ENCODE measurements around the gene MYCBPAP.

DNA sequence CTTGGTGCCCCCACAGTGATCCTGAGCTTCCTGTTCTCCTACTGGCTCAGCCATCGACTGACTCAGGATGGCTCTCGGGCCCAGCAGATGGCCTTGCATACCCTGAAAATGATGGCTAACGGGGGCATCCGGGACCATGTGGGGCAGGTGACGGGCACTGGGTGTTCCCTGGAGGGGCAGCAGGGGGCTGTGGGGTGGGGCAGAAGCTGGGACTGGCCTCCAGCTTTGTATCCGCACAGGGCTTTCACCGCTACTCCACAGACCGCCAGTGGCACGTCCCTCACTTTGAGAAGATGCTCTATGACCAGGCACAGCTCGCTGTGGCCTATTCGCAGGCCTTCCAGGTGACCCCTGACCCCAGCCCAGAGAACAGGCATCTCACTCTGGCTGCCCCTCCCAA is 41.7 kb downstream of the MYCBPAP start:
- TF ChIP-seq, protein P1, sequence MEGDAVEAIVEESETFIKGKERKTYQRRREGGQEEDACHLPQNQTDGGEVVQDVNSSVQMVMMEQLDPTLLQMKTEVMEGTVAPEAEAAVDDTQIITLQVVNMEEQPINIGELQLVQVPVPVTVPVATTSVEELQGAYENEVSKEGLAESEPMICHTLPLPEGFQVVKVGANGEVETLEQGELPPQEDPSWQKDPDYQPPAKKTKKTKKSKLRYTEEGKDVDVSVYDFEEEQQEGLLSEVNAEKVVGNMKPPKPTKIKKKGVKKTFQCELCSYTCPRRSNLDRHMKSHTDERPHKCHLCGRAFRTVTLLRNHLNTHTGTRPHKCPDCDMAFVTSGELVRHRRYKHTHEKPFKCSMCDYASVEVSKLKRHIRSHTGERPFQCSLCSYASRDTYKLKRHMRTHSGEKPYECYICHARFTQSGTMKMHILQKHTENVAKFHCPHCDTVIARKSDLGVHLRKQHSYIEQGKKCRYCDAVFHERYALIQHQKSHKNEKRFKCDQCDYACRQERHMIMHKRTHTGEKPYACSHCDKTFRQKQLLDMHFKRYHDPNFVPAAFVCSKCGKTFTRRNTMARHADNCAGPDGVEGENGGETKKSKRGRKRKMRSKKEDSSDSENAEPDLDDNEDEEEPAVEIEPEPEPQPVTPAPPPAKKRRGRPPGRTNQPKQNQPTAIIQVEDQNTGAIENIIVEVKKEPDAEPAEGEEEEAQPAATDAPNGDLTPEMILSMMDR (IDR thresholded peaks at IDR 0.05), result no peak
- no peak for TF ChIP-seq POLR2A (IDR thresholded peaks at IDR 0.05)

Measured in testis (tissue), 2 donors.